ENCODE data around the gene INAVA.

- TF ChIP-seq MAX (IDR thresholded peaks at IDR 0.05): no peak
- no peak for TF ChIP-seq CREB1 (IDR thresholded peaks at IDR 0.05; ENCODE audit: low read depth)
- no peak for TF ChIP-seq NFIC (IDR thresholded peaks at IDR 0.05)
- TF ChIP-seq CEBPB (IDR thresholded peaks at IDR 0.05): no peak
- no peak for TF ChIP-seq EP300 (IDR thresholded peaks at IDR 0.05; ENCODE audit: borderline replicate concordance)
- TF ChIP-seq TAF1 (IDR thresholded peaks at IDR 0.05; ENCODE audit: low read depth): no peak
- no peak for TF ChIP-seq RAD21 (IDR thresholded peaks at IDR 0.05; ENCODE audit: low read depth)
- TF ChIP-seq EGR1 (IDR thresholded peaks at IDR 0.05): no peak
- no peak for TF ChIP-seq YY1 (IDR thresholded peaks at IDR 0.05; ENCODE audit: low read depth)
- no peak for TF ChIP-seq FOXM1 (IDR thresholded peaks at IDR 0.05; ENCODE audit: borderline replicate concordance, low read depth)
These were observed 56.3 kb downstream of the INAVA start for GRCh38 chr1:200951016-200951415.
